Mesenchymal stem cell (in vitro differentiated cells and primary cell): ENCODE data around the gene KNOP1.

Source experiments
- DNase-seq: peaks from one replicate; pipeline ENCODE4 v3.0.0-alpha.2; 2013
- H2AFZ ChIP-seq: one replicate; pipeline ENCODE4 v1.6.1; 2013; ENCODE audit warnings: low read depth, mild to moderate bottlenecking, control low read depth, inconsistent platforms, low read length, moderate library complexity
- H2AK5ac ChIP-seq: 2 replicates; pipeline ENCODE4 v1.6.1; 2013; ENCODE audit warnings: low read length, moderate library complexity, mild to moderate bottlenecking, inconsistent platforms; ENCODE audit not compliant: severe bottlenecking
- H2BK120ac ChIP-seq: one replicate; pipeline ENCODE4 v1.6.1; 2013; ENCODE audit warnings: low read depth, mild to moderate bottlenecking, inconsistent platforms, low read length, moderate library complexity
- H2BK12ac ChIP-seq, 2 experiments: one replicate each; pipeline ENCODE4 v1.6.1; 2013; ENCODE audit warnings: inconsistent platforms in 2 of 2, low read length in 2 of 2, mild to moderate bottlenecking in 2 of 2, moderate library complexity in 2 of 2, control low read depth in 1 of 2
- H2BK15ac ChIP-seq: one replicate; pipeline ENCODE4 v1.6.1; 2013; ENCODE audit warnings: mild to moderate bottlenecking, low read depth, inconsistent platforms; ENCODE audit not compliant: poor library complexity, severe bottlenecking
- H2BK5ac ChIP-seq: 2 replicates; pipeline ENCODE4 v1.6.1; 2013; ENCODE audit warnings: low read depth, mild to moderate bottlenecking, low read length, control low read depth, inconsistent platforms; ENCODE audit not compliant: poor library complexity, severe bottlenecking
- H3K14ac ChIP-seq, 2 experiments: one replicate each; pipeline ENCODE4 v1.6.1; 2013; ENCODE audit warnings: inconsistent platforms in 2 of 2, low read length in 2 of 2, control low read depth in 1 of 2, mild to moderate bottlenecking in 1 of 2, moderate library complexity in 1 of 2
- H3K18ac ChIP-seq, 2 experiments: one replicate each; pipeline ENCODE4 v1.6.1; 2013; ENCODE audit warnings: inconsistent platforms in 2 of 2, low read length in 2 of 2, control low read depth in 1 of 2, low read depth in 1 of 2, mild to moderate bottlenecking in 1 of 2
- H3K23ac ChIP-seq, 2 experiments: one replicate each; pipeline ENCODE4 v1.6.1; 2013; ENCODE audit warnings: inconsistent platforms in 2 of 2, low read length in 2 of 2, mild to moderate bottlenecking in 2 of 2, moderate library complexity in 2 of 2, control low read depth in 1 of 2
- H3K27ac ChIP-seq: 2 replicates; pipeline ENCODE4 v1.5.1; 2013; ENCODE audit warnings: mild to moderate bottlenecking, moderate library complexity, low read length, control low read depth, inconsistent platforms; ENCODE audit not compliant: poor library complexity, severe bottlenecking
- H3K27me3 ChIP-seq, 2 experiments: 2 replicates each; pipeline versions ENCODE4 v1.6.1 to v1.7.0; 2013; ENCODE audit warnings: low read length in 2 of 2, mild to moderate bottlenecking in 2 of 2, moderate library complexity in 2 of 2, control low read depth in 1 of 2, inconsistent platforms in 1 of 2; ENCODE audit not compliant: control insufficient read depth in 1 of 2, insufficient read depth in 1 of 2
- H3K36me3 ChIP-seq, 2 experiments: 2 replicates each; pipeline versions ENCODE4 v1.6.1 to v1.7.0; 2013; ENCODE audit warnings: low read length in 2 of 2, control low read depth in 1 of 2, inconsistent platforms in 1 of 2, low read depth in 1 of 2, mild to moderate bottlenecking in 1 of 2; ENCODE audit not compliant: insufficient read depth in 2 of 2, control insufficient read depth in 1 of 2
- H3K4ac ChIP-seq, 2 experiments: one replicate each; pipeline ENCODE4 v1.6.1; 2013; ENCODE audit warnings: inconsistent platforms in 2 of 2, low read length in 2 of 2, mild to moderate bottlenecking in 2 of 2, moderate library complexity in 2 of 2, control low read depth in 1 of 2, low read depth in 1 of 2
- H3K4me1 ChIP-seq: 2 replicates; pipeline ENCODE4 v1.6.1; 2013; ENCODE audit warnings: low read depth, low read length, control low read depth; ENCODE audit not compliant: control insufficient read depth, insufficient read depth
- H3K4me2 ChIP-seq: 2 replicates; pipeline ENCODE4 v1.6.1; 2013; ENCODE audit warnings: low read length, mild to moderate bottlenecking, inconsistent platforms; ENCODE audit not compliant: poor library complexity, severe bottlenecking
- H3K4me3 ChIP-seq, 2 experiments: 2 replicates each; pipeline versions ENCODE4 v1.5.1 to v1.7.0; 2013; ENCODE audit warnings: low read length in 2 of 2, mild to moderate bottlenecking in 2 of 2, control low read depth in 1 of 2, low read depth in 1 of 2; ENCODE audit not compliant: insufficient read depth in 1 of 2
- H3K79me1 ChIP-seq: replicated peaks from 2 replicates; pipeline ENCODE4 v1.6.1; 2013; ENCODE audit warnings: mild to moderate bottlenecking, control low read depth, low read length, inconsistent platforms; ENCODE audit not compliant: poor library complexity, severe bottlenecking
- H3K9ac ChIP-seq: 2 replicates; pipeline ENCODE4 v1.7.0; 2013; ENCODE audit warnings: mild to moderate bottlenecking, low read length, moderate library complexity
- H3K9me3 ChIP-seq: 2 replicates; pipeline ENCODE4 v1.7.0; 2013; ENCODE audit warnings: mild to moderate bottlenecking, low read length; ENCODE audit not compliant: control insufficient read depth
- H4K8ac ChIP-seq: one replicate; pipeline ENCODE4 v1.6.1; 2013; ENCODE audit warnings: inconsistent platforms, mild to moderate bottlenecking, low read length, moderate library complexity
- H4K91ac ChIP-seq: one replicate; pipeline ENCODE4 v1.6.1; 2013; ENCODE audit warnings: mild to moderate bottlenecking, low read length, inconsistent platforms
- WGBS: methylation state at CpG from one replicate; pipeline ENCODE4 v1.1.7; 2013; ENCODE audit warnings: mixed read lengths; 5-methylcytosine and 5-hydroxymethylcytosine counted together

The KNOP1 gene

DNA sequence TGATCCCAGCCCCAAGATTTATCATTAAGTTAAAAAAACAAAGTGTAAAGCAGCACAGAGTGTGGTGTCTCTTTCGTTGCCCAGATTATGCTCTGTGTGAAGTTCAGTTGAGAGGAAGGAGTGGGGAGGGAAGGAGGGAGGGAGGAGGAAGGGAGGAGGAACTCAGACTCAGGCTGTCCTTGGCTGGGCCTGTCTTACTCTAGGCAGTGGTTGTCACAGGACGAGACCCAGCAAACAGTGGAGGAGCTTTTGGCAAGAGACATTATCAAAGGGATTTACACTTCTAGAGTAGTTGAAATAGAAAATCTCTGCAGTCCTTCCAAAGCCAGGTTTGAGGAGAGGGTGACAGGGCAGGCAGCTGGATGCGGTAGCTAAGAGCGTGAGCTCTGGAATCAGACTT is 27.8 kb downstream of the KNOP1 start:
- peaks cover 36 to 61% of the 10 kb centered on the region in 2 experiments for H3K36me3 ChIP-seq
- DNase-seq: peak; percentile 17
- 82% methylated on average over 4 of the region's 4 CpGs for WGBS

DNA sequence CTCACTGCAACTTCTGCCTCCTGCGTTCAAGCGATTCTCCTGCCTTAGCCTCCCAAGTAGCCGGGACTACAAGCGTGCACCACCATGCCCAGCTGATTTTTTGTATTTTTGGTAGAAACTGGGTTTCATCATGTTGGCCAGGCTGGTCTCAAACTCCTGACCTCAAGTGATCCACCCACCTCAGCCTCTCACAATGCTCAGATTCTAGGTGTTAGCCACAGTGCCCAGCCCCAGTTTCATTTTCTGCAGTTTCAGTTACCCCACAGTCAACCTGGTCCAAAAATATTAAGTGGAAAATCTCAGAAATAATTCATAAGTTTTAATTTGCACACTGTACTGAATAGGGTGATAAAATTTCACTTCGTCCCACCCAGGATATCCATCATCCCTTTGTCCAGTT is 28.7 kb downstream of the KNOP1 start:
- no peak overlapping the region for H3K4me2 ChIP-seq
- no peak overlapping the region for H2BK120ac ChIP-seq
- DNase-seq: no peak
- no peak overlapping the region for H3K4ac ChIP-seq
- H2BK15ac ChIP-seq: no peak overlapping the region
- no peak overlapping the region for H3K14ac ChIP-seq
- H2BK12ac ChIP-seq: no peak overlapping the region
- no peak overlapping the region for H3K23ac ChIP-seq
- H4K8ac ChIP-seq: no peak overlapping the region
- H2AK5ac ChIP-seq: no peak overlapping the region
- H2AFZ ChIP-seq: no peak overlapping the region
- no peak overlapping the region for H3K9ac ChIP-seq
- peaks cover 5% of the 10 kb centered on the region for H3K9me3 ChIP-seq
- peaks cover 41 to 70% of the 10 kb centered on the region in 2 experiments for H3K36me3 ChIP-seq
- peaks cover 10% of the 10 kb centered on the region for H3K4me1 ChIP-seq
- H3K27me3 ChIP-seq: no peaks in the 10 kb centered on the region
- no peak overlapping the region for H4K91ac ChIP-seq
- peaks cover 3% of the 10 kb centered on the region for H3K79me1 ChIP-seq
- no peak overlapping the region for H3K18ac ChIP-seq
- H3K27ac ChIP-seq: no peak overlapping the region
- H2BK5ac ChIP-seq: no peak overlapping the region
- no peak overlapping the region for H3K4me3 ChIP-seq
- WGBS: 100% methylated on average over 4 of the region's 5 CpGs

More for the DNA sequence above, 27.8 kb downstream of the KNOP1 start:
- Histone ChIP-seq H4K91ac (no peak overlapping the region), H3K4ac (no peak overlapping the region), H2BK12ac (no peak overlapping the region), H2BK5ac (no peak overlapping the region), H3K4me2 (no peak overlapping the region), H2AFZ (no peak overlapping the region), H3K4me1 (peaks cover 10% of the 10 kb centered on the region), H3K18ac (no peak overlapping the region), H3K79me1 (peaks cover 3% of the 10 kb centered on the region), H3K14ac (no peak overlapping the region), H3K9ac (no peak overlapping the region), H3K27me3 (no peaks in the 10 kb centered on the region), H3K23ac (no peak overlapping the region), H3K4me3 (no peak overlapping the region), H2BK15ac (no peak overlapping the region), H3K27ac (no peak overlapping the region), H3K9me3 (peaks cover 2% of the 10 kb centered on the region), H4K8ac (no peak overlapping the region), H2AK5ac (no peak overlapping the region), H2BK120ac (peak overlapping the region; percentile 35)

DNA sequence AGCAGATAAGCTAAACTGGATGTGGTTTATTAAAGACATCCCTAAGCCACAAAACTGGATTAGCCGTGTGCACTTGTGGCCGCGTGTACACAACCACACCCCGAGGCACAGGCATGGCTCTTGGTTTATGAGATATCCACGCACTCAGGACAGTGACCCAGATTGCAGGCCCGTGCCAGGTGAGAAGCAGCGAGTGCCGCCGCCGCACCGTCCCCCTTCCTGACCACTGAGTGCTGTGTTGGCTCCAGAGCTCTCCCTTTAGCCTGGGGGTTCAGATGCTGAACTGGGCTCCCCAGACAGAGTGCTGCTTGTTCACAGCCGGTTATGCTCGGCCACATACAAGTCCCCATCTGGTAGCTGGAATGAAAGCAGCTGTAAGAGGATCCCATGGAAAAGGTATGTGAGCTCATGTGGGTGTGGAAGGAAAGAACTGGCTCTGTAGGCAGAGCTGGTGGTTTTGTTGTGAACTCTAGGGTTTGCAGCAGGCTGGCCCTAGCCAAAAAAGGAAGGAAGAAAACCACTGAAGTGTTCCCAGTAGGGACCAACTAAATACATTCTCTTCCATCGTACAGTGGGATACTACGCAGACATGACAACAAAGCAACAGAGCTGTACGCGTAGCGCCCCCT is 29.5 kb downstream of the KNOP1 start:
- Histone ChIP-seq H3K9ac (no peak overlapping the region), H3K18ac (no peak overlapping the region), H3K9me3 (peaks cover 6% of the 10 kb centered on the region), H2BK5ac (no peak overlapping the region), H2AFZ (no peak overlapping the region), H3K14ac (no peak overlapping the region), H2BK120ac (no peak overlapping the region), H3K23ac (no peak overlapping the region), H3K4me2 (no peak overlapping the region), H4K8ac (no peak overlapping the region), H2BK12ac (no peak overlapping the region), H3K79me1 (peaks cover 3% of the 10 kb centered on the region), H3K4ac (no peak overlapping the region), H3K4me1 (peaks cover 10% of the 10 kb centered on the region), H2BK15ac (no peak overlapping the region), H3K4me3 (no peak overlapping the region), H3K27ac (no peak overlapping the region), H2AK5ac (no peak overlapping the region), H3K36me3 (peaks cover 46 to 76% of the 10 kb centered on the region in 2 experiments), H3K27me3 (no peaks in the 10 kb centered on the region), H4K91ac (no peak overlapping the region)
- no peak for DNase-seq
- WGBS: 95% methylated on average over 18 of the region's 18 CpGs

DNA sequence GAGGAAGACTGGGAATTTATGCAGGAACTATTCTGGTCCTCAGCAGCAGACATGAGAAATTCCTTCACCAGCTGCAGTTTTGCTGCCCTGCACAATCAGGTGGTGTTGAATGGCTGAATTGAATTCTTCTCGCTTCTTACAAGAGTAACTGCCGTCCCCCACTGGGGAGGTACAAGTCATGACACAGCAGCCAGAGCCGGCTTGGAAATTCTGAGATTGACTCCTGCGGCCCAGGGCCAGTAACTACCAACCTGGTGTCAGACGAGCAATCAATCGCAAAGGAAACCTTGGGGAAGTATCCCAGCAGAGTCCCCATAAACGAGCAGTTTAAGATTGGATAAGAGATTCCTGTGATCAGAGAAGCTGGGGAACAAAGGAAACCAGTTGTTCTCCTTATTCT is 30.7 kb downstream of the KNOP1 start:
- no peak overlapping the region for H3K18ac ChIP-seq
- no peak overlapping the region for H3K4me2 ChIP-seq
- no peak overlapping the region for H2BK5ac ChIP-seq
- H4K8ac ChIP-seq: no peak overlapping the region
- no peak overlapping the region for H3K14ac ChIP-seq
- no peak overlapping the region for H2BK120ac ChIP-seq
- H3K36me3 ChIP-seq: peaks cover 51 to 78% of the 10 kb centered on the region in 2 experiments
- H3K27ac ChIP-seq: no peak overlapping the region
- H2BK12ac ChIP-seq: no peak overlapping the region
- H3K9me3 ChIP-seq: peaks cover 9% of the 10 kb centered on the region
- H2AFZ ChIP-seq: no peak overlapping the region
- H2BK15ac ChIP-seq: no peak overlapping the region
- H3K4ac ChIP-seq: no peak overlapping the region
- no peak overlapping the region for H3K9ac ChIP-seq
- H3K4me3 ChIP-seq: no peak overlapping the region
- H3K27me3 ChIP-seq: no peaks in the 10 kb centered on the region
- peaks cover 10% of the 10 kb centered on the region for H3K4me1 ChIP-seq
- no peak overlapping the region for H3K23ac ChIP-seq
- peaks cover 3% of the 10 kb centered on the region for H3K79me1 ChIP-seq
- H2AK5ac ChIP-seq: no peak overlapping the region
- 94% methylated on average over 7 of the region's 7 CpGs for WGBS
- no peak overlapping the region for H4K91ac ChIP-seq
- DNase-seq: no peak
